Measurements from ENCODE around the gene WNT11.
A peak's percentile ranks its signal among the peaks of the same experiment; 100 is the strongest.

Gene WNT11

DNA sequence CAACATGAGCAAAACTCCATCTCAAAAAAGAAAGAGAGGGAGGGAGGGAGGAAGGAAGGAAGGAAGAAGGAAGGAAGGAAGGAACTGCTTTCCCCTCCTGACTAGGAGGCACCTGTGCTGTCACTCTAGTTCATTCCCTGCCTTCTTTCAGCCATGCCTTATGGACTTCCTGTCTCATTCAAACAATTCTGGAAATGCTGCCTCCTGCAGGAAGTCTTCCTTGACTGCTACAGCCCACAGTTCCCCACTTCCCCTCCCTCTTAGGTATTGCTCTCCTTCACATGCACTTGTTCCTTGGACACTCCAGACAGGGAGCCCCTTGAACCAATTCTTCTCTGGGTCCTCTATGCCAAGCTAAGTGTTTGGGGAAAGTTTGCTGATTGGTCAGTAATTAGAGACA lies 31.6 kb upstream of the WNT11 start:
- DNase-seq: no peak

DNA sequence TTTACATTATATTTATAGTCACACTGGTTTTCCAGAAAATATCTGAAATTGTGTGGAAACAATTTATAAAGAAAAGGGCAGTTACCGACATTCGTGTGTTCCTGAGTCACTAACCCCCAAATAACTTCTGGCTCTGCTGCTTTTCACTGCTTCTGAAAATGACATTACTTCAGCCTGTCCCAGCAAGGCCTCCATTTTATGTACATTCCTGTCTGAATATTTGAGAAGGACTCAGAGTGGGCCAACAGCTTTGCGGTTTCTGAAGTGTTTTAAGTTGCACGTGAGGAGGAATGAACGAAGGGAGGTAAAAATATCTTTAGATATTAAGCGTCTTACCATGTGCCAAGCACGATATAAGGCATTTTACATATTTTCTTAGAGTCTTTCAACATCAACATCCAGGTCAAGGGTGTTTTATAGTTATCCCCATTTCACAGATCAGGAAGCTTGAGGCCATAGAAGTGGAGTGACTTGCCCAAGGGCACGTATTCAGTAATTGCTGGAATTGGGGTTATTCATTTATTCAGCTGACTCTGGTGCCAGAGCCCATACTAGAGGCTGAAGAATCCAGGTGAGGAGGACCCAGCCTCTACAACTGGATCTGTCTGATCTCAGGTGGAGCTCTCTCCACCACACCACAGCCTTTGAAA lies 30.8 kb upstream of the WNT11 start:
- DNase-seq: no peak

- peak; percentile 13 for DNase-seq
Measured at GRCh38 chr11:76236092-76236999, 30.0 kb upstream of the WNT11 start.

- peak; percentile 79 for DNase-seq
Measured at GRCh38 chr11:76235233-76236091, 29.2 kb upstream of the WNT11 start.

GRCh38 chr11:76234416-76235232 lies 28.3 kb upstream of the WNT11 start:
- DNase-seq: no peak

GRCh38 chr11:76234021-76234415 lies 27.7 kb upstream of the WNT11 start:
- no peak for DNase-seq

- DNase-seq: no peak
Measured at GRCh38 chr11:76233196-76233921, 27.1 kb upstream of the WNT11 start.

DNA sequence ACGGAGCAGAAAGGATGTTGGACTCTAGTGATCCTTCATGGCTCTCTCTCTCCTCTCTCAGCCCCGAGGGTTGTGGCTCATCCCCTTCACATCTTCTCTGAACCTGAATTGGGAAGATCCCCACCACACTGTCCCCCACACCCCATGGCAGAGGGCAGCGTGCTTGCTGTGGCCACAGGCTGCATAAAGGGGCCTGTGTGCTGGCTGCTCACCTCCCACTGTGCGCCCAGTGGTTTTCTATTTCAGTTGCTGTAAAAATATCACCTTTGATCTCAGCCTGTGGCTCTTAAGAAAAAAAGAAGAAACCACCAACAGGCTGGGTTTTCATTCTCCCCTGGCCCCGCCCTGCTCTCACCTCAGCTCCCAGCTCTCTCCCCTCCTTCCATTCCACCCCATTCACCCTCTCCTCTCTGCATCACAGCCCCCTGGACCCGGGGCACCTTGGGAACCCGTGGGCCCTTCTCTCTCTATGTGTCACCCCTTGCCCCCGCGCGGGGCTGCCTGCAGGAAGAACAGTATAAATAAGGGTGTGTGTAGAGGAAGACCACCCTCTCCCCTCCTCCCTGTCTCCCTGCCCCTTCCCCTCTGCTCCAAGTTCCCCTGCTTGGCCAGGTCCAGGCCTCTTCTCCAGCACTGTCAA lies 25.8 kb upstream of the WNT11 start:
- peak; percentile 21 for DNase-seq

DNA sequence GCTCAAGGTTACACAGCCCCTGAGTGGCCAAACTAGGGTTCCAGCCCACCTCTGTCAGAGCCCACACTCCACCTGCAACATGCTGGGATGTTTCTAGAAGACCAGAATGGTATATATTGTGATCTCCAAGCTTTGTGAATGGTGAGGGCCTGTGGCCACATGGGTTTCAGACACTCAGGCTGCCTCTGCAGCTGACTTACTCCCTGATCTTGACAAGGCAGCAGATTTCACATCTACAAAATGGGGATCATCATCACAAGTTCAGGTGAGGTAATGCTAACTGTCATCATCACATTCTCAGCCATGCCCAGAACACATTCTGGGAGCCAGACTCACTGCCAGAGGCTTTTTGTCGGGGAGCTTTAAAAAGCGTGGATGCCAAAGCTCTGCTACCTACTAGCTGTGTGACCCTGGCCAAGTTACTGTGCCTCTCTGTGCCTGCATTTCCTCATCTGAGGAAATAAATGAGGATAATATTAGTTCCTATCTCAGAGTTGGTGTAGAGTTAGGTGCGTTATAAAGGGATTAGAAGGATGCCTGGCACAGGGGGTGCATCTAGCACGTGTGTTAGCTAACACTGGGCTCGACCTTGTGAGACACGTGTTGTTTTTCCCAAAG lies 24.9 kb upstream of the WNT11 start:
- no peak for DNase-seq

DNA sequence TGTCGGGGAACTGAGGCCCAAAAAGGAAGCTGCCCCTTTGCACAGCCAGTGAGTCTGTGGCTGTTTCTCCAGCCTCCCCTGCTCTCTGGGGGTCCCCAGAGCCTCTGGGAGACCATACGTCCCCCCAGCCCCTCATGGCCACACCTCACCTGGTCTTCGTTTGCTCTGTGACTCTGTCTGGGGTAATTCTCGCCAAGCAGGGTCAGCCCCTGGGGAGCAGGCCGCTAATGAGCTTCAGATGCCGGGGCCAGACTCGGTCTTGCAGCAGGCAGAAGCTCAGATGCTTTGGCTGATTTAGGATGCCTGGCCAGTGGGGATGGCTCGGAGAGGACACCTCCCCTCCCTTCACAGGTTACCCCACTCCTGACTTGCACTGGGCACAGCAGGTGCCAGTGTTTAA lies 24.1 kb upstream of the WNT11 start:
- no peak for DNase-seq

DNA sequence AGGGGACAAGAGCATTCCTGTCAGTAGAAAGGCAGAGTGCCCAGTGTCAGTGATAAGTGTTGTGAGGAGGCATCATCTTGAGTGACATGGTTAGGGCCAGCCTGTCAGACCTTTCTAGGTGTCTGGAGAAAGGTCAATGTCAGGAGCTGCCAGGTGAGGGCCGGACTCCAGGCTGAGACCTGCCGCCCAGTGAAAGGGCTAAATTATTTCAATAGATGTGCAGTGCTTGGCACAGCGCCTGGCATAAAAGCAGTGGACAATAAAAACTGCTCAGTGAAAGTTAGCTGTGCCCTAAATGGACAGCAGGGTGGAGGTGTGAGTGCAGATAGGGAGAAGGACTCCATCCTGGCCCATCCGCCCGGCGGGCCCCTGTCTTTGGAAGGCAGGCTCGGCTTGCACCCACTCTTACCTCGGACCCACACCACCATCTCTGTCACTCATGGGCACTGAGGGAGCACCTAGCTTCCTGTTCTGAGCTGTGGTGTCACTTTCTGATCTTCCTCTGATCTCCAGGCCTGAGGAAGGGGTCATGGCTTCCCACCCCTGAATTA lies 23.5 kb upstream of the WNT11 start:
- DNase-seq: no peak

- DNase-seq: no peak
Measured at GRCh38 chr11:76228875-76229149, 22.5 kb upstream of the WNT11 start.

DNA sequence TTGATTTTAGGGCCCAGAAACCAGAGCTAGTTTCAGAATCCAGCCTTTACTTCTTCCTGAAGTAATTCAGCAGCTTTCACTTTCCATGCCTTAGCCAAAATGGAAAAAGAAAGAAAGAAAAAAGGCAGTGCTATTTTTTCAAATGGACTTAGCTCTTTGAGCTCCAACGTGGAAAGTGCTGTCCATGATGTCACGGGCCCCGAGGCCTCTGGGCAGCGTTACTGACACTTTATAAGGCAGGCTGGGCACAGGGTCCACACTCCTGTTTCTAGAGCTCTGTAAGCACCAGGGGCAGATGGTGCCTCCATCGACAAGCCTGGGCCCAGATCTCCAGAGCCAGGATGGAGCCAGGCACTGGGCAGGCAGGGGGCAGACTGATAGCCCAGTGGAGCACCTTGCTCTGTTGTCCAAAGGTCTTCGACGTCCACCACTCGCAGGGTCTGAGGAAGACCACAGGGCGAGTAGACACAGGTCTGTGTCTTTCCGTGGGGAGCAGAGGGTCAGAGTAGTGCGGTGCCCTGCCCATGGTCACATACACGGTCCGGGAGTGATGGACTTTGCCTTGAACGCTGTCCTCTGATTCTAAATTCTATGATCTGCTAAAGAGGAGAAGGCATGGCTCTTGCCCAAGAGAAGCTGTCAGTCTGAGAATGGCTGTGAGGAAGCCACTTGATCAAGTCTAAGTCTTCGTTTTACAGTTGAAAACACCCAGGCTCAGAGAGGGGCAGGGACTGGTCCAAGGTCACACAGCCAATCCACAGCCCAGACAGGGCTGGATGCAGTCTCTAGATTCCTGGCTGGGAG lies 22.0 kb upstream of the WNT11 start:
- DNase-seq: no peak

GRCh38 chr11:76226626-76227025 lies 20.3 kb upstream of the WNT11 start:
- no peak for DNase-seq

GRCh38 chr11:76225122-76225611 lies 18.9 kb upstream of the WNT11 start:
- DNase-seq: no peak

DNA sequence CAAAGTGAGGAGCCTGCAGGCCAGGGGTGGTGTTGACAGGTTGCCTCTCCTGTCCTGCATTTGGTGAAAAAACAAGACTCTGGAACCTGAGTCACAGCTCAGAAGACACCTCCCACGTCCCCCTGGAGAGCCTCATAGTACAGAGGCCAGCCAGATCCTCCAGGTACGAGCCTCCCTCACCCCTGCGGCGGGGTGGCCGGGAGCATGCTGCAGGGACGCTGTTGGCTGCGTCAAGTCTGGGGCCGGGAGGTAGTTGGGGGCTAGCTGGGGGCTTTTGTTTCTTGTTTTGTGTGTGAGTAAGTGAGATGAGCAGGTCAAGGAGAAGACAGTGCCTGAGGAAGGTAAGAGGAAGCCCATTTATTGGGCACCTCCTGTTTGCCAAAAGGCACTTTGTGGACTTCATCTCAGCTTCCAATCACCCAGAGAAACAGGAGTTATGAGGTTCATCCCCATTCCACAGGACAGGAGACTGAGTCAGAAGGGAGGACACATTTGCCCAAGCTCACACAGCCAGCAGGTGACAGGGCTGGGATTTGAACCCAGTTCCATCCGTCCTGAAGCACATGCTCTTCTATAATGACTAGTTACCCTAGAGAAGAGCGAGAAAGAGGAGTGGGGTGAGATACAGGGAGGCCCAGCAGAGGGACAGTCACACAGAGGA lies 18.3 kb upstream of the WNT11 start:
- DNase-seq: no peak

GRCh38 chr11:76221365-76221764 lies 15.1 kb upstream of the WNT11 start:
- DNase-seq: no peak

- no peak for DNase-seq
Measured at GRCh38 chr11:76219243-76219642, 12.9 kb upstream of the WNT11 start.
